Activated CD8-positive, alpha-beta memory T cell treated with anti-CD3 and anti-CD28 coated beads, Interleukin-2, amount 50 U/mL, for 24 hours (primary cell): ENCODE measurements around the gene CHPT1.
"Not testable (repeated sequence)": the region's sequence is repeated elsewhere in the genome, so short reads cannot be mapped to it uniquely, and the experiment has no call there.

Source experiments
- DNase-seq: peaks from one replicate; pipeline ENCODE4 v3.0.0-alpha.2; 2020; ENCODE audit errors: extremely low read depth

The CHPT1 gene

GRCh38 chr12:101697197-101697929 is at the start of gene CHPT1:
Gene CHPT1, plus strand, starts transcription at chr12:101697640. Its CDS starts 222 bp downstream, at chr12:101697862.
- DNase-seq, result peak; percentile 5

GRCh38 chr12:101647711-101648110 is 49.7 kb upstream of the CHPT1 start:
- DNase-seq, result no peak

- DNase-seq, result no peak
These were observed 49.2 kb upstream of the CHPT1 start for GRCh38 chr12:101648195-101648594.

GRCh38 chr12:101650346-101651117 is 46.9 kb upstream of the CHPT1 start:
- DNase-seq, result no peak

- no peak for DNase-seq
These were observed 44.4 kb upstream of the CHPT1 start for GRCh38 chr12:101653030-101653429.

GRCh38 chr12:101653503-101653902 is 43.9 kb upstream of the CHPT1 start:
- no peak for DNase-seq

GRCh38 chr12:101654442-101654841 is 43.0 kb upstream of the CHPT1 start:
- no peak for DNase-seq

- no peak for DNase-seq
These were observed 42.0 kb upstream of the CHPT1 start for GRCh38 chr12:101655393-101655792.

GRCh38 chr12:101660662-101661061 is 36.8 kb upstream of the CHPT1 start:
- not testable (repeated sequence) for DNase-seq

GRCh38 chr12:101663298-101663697 is 34.1 kb upstream of the CHPT1 start:
- no peak for DNase-seq

GRCh38 chr12:101664992-101665391 is 32.4 kb upstream of the CHPT1 start:
- no peak for DNase-seq

- DNase-seq, result no peak
These were observed 31.2 kb upstream of the CHPT1 start for GRCh38 chr12:101666052-101666728.

GRCh38 chr12:101667591-101667990 is 29.8 kb upstream of the CHPT1 start:
- DNase-seq, result no peak

GRCh38 chr12:101670007-101670671 is 27.3 kb upstream of the CHPT1 start:
- DNase-seq, result no peak

GRCh38 chr12:101671157-101671791 is 26.2 kb upstream of the CHPT1 start:
- DNase-seq, result no peak

GRCh38 chr12:101671833-101672232 is 25.6 kb upstream of the CHPT1 start:
- DNase-seq, result no peak

GRCh38 chr12:101675555-101675954 is 21.9 kb upstream of the CHPT1 start:
- DNase-seq, result no peak

- DNase-seq, result not testable (repeated sequence)
These were observed 20.9 kb upstream of the CHPT1 start for GRCh38 chr12:101676497-101676896.

GRCh38 chr12:101678081-101678480 is 19.4 kb upstream of the CHPT1 start:
- DNase-seq, result no peak

GRCh38 chr12:101680240-101680639 is 17.2 kb upstream of the CHPT1 start:
- no peak for DNase-seq

- no peak for DNase-seq
These were observed 16.8 kb upstream of the CHPT1 start for GRCh38 chr12:101680647-101681046.

- DNase-seq, result not testable (repeated sequence)
These were observed 15.8 kb upstream of the CHPT1 start for GRCh38 chr12:101681627-101682026.
